ENCODE results near the gene TCHP.

GRCh38 chr12:109899783-109900751, at the start of gene TCHP:
- TF ChIP-seq, protein P1, sequence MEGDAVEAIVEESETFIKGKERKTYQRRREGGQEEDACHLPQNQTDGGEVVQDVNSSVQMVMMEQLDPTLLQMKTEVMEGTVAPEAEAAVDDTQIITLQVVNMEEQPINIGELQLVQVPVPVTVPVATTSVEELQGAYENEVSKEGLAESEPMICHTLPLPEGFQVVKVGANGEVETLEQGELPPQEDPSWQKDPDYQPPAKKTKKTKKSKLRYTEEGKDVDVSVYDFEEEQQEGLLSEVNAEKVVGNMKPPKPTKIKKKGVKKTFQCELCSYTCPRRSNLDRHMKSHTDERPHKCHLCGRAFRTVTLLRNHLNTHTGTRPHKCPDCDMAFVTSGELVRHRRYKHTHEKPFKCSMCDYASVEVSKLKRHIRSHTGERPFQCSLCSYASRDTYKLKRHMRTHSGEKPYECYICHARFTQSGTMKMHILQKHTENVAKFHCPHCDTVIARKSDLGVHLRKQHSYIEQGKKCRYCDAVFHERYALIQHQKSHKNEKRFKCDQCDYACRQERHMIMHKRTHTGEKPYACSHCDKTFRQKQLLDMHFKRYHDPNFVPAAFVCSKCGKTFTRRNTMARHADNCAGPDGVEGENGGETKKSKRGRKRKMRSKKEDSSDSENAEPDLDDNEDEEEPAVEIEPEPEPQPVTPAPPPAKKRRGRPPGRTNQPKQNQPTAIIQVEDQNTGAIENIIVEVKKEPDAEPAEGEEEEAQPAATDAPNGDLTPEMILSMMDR (IDR thresholded peaks at IDR 0.05), result no peak
- no peak for TF ChIP-seq EZH2 (IDR thresholded peaks at IDR 0.05; ENCODE audit: borderline replicate concordance, insufficient read depth, low read depth, low read length, poor library complexity, severe bottlenecking)
